Kidney glomerular epithelial cell (primary cell): ENCODE data around the gene TOR4A.

ENCODE experiments used
- DNase-seq: peaks from one replicate; lab custom pipeline; 2025; lab: John Stamatoyannopoulos, UW

The TOR4A gene

GRCh38 chr9:137273095-137273490 lies 4.4 kb upstream of the TOR4A start:
- DNase-seq, result no peak

DNA sequence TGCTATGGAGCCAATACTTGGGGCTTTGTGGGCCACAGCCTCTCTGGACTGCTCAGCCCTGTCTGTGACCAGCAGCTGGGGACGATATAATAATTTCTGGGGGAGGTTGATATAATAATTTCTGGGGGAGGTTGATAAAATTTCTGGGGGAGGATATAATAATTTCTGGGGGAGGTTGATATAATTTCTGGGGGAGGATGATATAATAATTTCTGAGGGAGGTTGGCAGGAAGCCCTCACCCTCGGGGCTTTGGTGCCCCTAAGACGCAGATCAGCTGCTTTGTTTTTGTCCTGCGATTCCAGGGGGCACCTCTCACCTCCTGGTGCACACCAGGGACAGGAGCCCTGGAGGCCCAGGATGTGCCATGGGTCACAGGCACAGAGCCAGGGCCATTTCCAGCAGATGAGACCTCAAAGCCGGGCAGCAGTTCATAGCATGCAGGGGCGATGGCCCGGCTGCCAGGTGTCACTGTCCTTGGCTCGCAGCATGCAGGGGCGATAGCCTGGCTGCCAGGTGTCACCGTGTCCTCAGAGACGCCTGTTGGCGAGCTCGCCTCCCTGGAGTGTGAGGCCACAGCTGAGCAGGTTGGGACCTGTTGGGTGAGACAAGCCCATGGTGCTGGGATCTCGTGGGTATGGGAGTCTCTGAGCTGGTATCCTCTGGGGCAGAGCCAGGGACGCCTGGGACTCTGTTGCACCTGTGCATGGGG lies 3.8 kb upstream of the TOR4A start:
- DNase-seq, result no peak

- DNase-seq, result no peak
Measured at GRCh38 chr9:137275203-137275587, 2.3 kb upstream of the TOR4A start.

DNA sequence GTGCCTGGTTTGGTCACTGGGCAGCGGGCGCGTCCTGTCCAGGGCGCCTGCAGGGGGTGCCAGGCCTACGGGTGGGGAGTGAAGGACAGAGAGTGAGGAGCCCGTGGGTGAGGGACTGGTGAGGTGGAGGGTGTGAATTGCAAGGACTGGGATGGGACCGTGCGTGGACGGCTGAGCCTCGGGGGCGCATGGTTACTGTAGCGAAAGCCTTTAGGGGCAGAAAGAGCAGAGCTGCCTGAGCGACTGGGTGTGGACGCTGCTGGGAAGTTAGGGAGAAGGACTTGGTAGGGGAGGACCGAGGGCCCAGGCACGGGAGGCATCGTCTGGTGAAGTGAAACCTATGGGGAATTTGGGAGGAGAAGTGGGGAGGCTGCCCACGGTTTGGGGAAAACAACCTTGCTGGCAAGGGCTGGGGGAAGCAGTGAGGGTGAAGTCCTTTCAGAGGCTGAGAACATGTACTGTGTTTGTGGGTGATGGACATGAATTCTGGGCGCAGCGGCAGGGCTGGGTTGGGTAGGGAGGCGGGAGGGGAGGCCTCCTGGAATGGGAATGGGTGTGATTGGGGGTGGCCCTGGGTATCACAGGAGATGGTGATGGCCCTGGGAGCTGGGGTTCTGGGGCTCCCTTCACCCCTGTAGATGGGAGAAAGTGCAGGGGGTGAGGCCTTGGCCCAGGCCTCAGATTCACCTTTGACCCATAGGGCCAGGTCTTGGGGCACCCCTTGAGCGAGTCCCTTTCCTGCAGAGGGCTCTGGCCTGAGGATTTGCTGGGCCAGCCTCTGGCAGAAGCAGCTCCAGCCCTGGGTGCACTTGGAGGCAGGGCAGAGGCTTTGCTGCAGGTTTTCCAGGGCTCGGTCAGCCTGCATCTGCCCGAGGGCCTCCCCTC lies 1.7 kb upstream of the TOR4A start:
- DNase-seq, result no peak

DNA sequence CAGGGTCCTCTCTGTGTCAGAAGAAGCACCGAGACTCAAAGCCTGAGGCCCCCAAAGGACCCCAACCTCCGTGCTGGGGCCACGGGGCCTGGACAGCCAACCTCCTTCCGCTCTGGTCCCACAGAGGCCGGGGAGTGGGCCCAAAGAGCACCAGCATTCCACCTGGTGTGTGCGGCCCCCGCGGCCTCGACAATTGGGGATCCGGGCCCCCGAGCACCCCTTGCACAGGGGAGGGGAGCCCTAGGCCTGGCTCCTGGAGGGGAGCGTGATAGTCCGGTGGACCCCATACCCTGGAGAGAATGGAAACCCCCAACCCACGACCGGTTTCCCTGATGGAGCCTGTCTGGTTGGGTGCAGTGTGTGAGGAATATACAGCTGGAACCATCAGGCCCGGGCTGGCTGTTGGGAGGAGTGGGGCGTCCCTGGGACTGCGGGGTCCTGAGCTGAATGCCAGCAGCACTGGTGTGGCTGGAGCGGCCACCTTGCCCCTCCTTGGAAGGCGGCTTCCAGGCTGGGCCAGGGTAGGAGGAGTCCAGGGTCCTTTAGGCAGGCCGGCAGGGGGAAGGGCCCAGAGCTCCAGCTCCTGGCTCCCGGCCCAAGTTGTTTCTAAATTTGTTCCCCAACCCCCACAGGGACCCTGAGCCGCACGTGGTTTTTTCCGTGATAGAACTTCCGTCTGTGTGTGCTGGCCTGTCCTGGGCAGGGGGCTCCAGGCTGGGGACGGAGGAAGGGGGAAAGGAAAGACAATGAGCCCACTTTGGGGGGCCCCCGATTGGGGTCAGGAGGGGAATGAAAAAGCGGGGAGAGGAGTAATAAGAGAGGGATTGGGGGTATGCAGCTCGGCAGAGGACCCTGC lies 825 bp upstream of the TOR4A start:
- DNase-seq, result no peak

DNA sequence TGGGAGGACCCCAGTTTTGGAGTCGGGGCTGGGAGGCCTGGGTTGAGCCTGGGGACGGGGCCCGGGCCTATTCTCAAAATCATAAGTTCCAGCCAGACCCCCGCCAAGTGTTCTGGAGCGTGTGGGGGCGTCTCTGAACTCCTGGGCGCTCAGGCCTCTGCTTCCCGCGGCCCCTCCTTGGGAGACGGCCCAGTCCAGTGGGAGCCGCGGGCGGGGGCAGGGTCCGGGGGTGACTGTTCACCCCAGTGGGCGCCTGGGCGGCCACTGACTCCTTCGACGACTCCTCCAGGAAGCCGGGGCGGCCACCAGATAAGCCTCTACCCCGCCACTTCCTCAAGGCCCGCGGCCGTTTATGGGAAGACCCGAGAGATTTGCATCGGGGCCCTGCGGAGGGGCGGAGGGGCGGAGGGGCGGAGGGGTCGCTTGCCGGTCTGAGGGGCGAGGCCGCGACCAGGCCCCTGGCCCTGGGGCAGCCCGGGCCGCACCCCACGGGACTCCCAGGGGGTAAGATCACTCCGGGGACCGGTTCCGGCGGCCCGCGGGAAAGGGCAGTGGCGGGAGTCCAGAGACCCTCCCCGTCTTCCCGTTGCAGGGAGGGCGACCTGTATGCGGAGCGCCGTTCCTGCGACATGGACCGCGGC lies 655 bp downstream of the TOR4A start:
- no peak for DNase-seq

DNA sequence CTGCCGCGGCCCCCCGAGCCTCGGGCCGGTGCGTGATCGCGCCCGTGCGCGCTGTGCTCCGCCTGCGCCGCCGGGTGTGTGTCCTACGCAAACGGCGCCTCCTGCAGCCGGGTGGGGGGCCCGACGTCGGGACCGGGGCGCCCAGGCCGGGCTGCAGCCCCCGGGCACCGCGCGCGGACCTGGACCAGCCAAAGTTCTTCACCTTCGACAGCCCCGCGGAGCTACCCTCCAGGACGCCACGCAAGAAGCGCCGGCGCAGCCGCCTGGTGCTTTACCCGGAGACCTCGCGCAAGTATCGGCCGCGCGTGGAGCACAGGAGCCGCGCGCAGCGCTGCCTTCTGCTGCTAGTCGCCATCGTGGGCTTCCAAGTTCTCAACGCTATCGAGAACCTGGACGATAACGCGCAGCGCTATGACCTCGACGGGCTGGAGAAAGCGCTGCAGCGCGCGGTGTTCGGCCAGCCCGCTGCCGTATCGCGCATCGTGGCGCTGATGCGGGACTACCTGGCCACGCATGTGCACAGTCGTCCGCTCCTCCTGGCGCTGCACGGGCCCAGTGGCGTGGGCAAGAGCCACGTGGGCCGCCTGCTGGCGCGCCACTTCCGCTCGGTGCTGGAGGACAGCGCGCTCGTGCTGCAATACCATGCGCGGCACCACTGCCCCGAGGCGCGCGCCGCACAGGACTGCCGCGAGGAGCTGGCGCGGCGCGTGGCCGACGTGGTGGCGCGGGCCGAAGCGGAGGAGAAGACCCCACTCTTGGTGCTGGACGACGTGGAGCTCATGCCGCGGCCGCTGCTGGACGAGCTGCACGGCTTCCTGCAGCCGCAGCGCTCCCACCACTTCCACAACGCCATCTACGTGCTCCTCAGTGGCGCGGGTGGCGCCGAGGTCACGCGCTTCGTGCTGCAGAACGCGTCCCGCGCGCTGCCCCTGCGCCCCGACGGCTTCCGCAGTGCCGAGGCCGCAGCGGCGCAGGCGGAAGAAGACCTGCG lies 1.5 kb downstream of the TOR4A start:
- DNase-seq, result no peak

DNA sequence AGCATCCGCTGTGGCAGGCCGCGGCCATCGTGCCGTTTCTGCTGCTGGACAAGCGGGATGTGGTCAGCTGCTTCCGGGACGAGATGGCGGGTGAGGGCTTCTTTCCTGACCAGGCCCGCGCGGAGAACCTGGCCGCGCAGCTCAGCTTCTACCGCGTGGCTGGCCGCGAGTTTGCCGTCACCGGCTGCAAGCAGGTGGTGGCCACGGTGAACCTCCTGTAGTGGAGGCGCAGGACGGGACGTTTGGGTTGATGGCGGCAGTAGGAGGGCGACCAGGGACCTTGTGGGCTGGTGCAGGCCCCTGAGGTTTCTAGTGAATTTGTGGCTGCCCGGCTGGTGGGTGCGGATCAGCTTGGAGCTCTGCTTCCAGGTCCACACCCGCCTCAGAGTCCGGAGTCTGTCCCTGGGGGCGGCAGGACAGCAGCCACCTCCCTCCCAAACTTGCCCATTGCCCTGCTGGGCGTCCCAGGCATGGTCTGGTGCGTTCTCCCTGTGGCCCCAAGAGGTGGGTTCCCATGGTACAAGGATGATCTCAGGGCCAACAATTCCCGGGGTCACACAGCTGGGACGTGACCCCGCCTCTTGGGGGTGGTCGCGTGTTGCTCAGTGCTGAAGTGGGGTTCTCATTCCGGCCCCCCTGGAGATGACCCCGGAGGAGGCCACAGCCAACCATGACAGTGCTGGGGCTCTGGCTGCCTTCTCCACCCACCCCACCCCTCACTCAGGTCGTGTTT lies 2.4 kb downstream of the TOR4A start:
- DNase-seq, result no peak

DNA sequence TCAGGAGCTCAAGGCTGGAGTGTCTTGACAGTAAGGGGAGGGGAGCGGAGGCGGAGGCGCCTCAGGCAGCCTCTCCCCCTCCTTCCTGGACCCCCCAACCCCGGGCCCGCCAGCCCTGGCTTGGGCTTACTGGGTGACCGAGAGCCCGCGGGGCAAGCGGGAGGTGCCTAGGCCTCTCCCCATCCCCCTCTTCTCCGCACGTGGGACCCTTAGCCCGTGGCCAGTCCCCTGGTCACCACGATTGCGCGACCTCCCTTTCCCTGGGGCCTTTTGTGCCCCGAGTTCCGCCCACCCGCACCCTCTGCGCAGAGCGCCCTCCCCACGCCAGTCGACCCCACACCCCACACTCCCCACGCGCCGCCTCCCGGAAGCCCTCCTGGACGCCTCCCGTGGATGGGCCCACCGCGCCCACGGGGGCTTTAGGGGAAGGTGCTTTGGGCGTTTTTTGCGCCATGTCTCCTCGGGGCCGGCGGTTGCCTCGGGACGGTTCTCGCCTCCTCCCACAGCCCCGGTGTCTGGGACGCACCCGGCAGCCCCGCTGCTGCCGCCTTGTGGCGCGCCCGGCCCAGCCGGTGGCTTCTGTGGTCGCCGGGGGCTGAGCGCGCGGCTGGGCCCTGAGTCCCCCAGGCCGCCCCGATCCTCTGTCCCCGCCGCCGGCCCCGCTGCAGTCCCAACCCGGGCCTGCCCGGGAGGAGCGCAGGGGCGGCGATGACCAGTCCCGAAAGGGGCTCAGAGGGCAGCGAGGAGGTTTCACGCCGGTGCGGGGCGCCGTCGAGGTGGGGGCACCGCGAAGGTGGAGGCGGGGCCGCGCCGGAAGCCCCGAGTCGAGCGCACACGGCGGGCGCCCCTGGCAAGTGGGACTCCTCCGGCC lies 3.2 kb downstream of the TOR4A start:
- DNase-seq, result no peak

GRCh38 chr9:137281345-137282116 lies 4.0 kb downstream of the TOR4A start:
- DNase-seq, result no peak

- peak; percentile 11 for DNase-seq
Measured at GRCh38 chr9:137286975-137287383, 9.5 kb downstream of the TOR4A start.

GRCh38 chr9:137293094-137293481 lies 15.6 kb downstream of the TOR4A start:
- no peak for DNase-seq

GRCh38 chr9:137293482-137294090 lies 16.1 kb downstream of the TOR4A start:
- no peak for DNase-seq

GRCh38 chr9:137294091-137294680 lies 16.7 kb downstream of the TOR4A start:
- no peak for DNase-seq

- no peak for DNase-seq
Measured at GRCh38 chr9:137294681-137295237, 17.2 kb downstream of the TOR4A start.

DNA sequence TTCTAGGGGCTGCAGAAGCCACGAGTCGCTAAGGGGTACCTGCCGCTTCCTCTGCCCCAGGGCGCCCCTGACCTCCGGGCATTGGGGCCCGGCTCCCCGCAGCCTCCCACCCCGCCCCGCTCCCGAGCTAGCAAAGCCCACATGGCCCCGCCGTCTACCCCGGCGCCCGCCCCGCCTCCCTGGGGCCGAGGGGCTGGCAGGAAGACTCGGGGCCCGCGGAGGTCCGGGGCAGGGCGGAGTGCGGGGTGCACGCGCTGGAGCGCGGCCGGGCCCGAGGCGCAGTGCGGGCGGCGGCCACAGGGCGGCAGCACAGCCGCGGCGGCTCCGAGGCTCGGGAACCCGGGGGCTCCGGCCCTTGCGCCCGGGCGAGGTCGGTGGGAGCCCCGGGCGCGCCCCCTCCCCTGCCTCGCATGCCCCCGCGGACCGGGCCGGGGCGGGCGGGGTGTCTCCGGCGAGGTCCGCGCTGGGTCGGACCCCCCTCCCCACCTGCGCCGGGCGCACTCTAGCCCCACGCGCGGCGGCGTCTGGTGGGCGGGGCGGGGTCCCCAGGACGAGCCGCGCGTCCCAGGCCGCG lies 17.8 kb downstream of the TOR4A start:
- DNase-seq, result no peak
